PC-9 (cell line): ENCODE measurements around the gene ANP32A.

Experiments used
- CTCF ChIP-seq: fragments of 200-600 bp; sonication (generic); conservative IDR thresholded peaks from 2 replicates; pipeline ENCODE4 v1.6.1; 2017; ENCODE audit warnings: mixed run types, antibody characterized with exemption, mild to moderate bottlenecking, moderate library complexity
- EZH2 ChIP-seq: fragments of 200-600 bp; sonication (generic); IDR thresholded peaks from 2 replicates; pipeline ENCODE4 v1.8.0; 2017; ENCODE audit warnings: antibody characterized with exemption, low read depth

- no peak for TF ChIP-seq CTCF
- no peak for TF ChIP-seq EZH2
These were observed 87.0 kb downstream of the ANP32A start for GRCh38 chr15:68733666-68734065.
